MG63 (cell line): ENCODE data around the gene WIF1. TPM values are rescaled to one million over a fixed set of nuclear protein-coding genes. Genes with fewer than 3 reads are reported as not detected.
A peak's percentile ranks its signal among the peaks of the same experiment; 100 is the strongest.

Experiments used
- DNase-seq: peaks from one replicate; pipeline ENCODE4 v3.0.0-alpha.2; 2020
- H3K27me3 ChIP-seq: fragments of 250-450 bp; sonication (Bioruptor Pico); 2 replicates; pipeline ENCODE4 v1.5.1; 2020; ENCODE audit warnings: mild to moderate bottlenecking, moderate library complexity
- H3K36me3 ChIP-seq: fragments of 250-450 bp; sonication (Bioruptor Pico); 2 replicates; pipeline ENCODE4 v1.5.1; 2020; ENCODE audit warnings: mild to moderate bottlenecking, moderate library complexity
- H3K4me3 ChIP-seq: fragments of 250-450 bp; sonication (Bioruptor Pico); 2 replicates; pipeline ENCODE4 v1.5.1; 2020; ENCODE audit warnings: mild to moderate bottlenecking, moderate library complexity
- H3K9me3 ChIP-seq: fragments of 250-450 bp; sonication (Bioruptor Pico); 2 replicates; pipeline ENCODE4 v1.5.1; 2020; ENCODE audit warnings: mild to moderate bottlenecking, moderate library complexity
- total RNA-seq: library from RNA; depleted of rRNA; stranded (reverse); fragments of >200 nt; shearing (Covaris generic); gene quantifications from 2 replicates; pipeline ENCODE4 v1.2.3, GENCODE V29; 2014; ENCODE audit warnings: low replicate concordance

WIF1 gene
- total RNA-seq, 1 experiment from 2014 or later: 0.23 TPM

GRCh38 chr12:65133879-65134278, 12.8 kb upstream of the WIF1 start:
- no peak for DNase-seq
- no peaks in the 10 kb centered on the region for H3K36me3 ChIP-seq
- H3K4me3 ChIP-seq: no peak overlapping the region
- H3K27me3 ChIP-seq: peaks cover 17% of the 10 kb centered on the region
- peaks cover 6% of the 10 kb centered on the region; the same call in 1 of the 2 replicates for H3K9me3 ChIP-seq

- DNase-seq: no peak
- H3K36me3 ChIP-seq: no peaks in the 10 kb centered on the region
- no peaks in the 10 kb centered on the region for H3K9me3 ChIP-seq
- peaks cover 24% of the 10 kb centered on the region for H3K27me3 ChIP-seq
- H3K4me3 ChIP-seq: no peak overlapping the region
Observed at GRCh38 chr12:65126482-65126881, 5.4 kb upstream of the WIF1 start.

GRCh38 chr12:65125975-65126374, 4.9 kb upstream of the WIF1 start:
- no peaks in the 10 kb centered on the region for H3K9me3 ChIP-seq
- peaks cover 23% of the 10 kb centered on the region for H3K27me3 ChIP-seq
- H3K36me3 ChIP-seq: no peaks in the 10 kb centered on the region
- no peak for DNase-seq
- no peak overlapping the region for H3K4me3 ChIP-seq

GRCh38 chr12:65125247-65125646, 4.1 kb upstream of the WIF1 start:
- no peaks in the 10 kb centered on the region for H3K9me3 ChIP-seq
- peaks cover 28% of the 10 kb centered on the region for H3K27me3 ChIP-seq
- DNase-seq: no peak
- H3K36me3 ChIP-seq: no peaks in the 10 kb centered on the region
- no peak overlapping the region for H3K4me3 ChIP-seq

- Histone ChIP-seq H3K4me3 (no peak overlapping the region), H3K27me3 (peaks cover 28% of the 10 kb centered on the region), H3K36me3 (no peaks in the 10 kb centered on the region), H3K9me3 (no peaks in the 10 kb centered on the region)
- no peak for DNase-seq
Observed at GRCh38 chr12:65123435-65124063, 2.4 kb upstream of the WIF1 start.

GRCh38 chr12:65122703-65123102, 1.6 kb upstream of the WIF1 start:
- Histone ChIP-seq H3K9me3 (no peaks in the 10 kb centered on the region), H3K27me3 (peaks cover 28% of the 10 kb centered on the region), H3K36me3 (no peaks in the 10 kb centered on the region), H3K4me3 (no peak overlapping the region)
- DNase-seq: no peak

- Histone ChIP-seq H3K9me3 (no peaks in the 10 kb centered on the region), H3K27me3 (peaks cover 26% of the 10 kb centered on the region), H3K4me3 (no peak overlapping the region), H3K36me3 (no peaks in the 10 kb centered on the region)
- DNase-seq: no peak
Observed at GRCh38 chr12:65121956-65122469, 908 bp upstream of the WIF1 start.

- peaks cover 21% of the 10 kb centered on the region for H3K27me3 ChIP-seq
- no peak for DNase-seq
- no peak overlapping the region for H3K4me3 ChIP-seq
- H3K36me3 ChIP-seq: no peaks in the 10 kb centered on the region
- no peaks in the 10 kb centered on the region for H3K9me3 ChIP-seq
Observed at GRCh38 chr12:65119063-65119462, 2.0 kb downstream of the WIF1 start.

- no peaks in the 10 kb centered on the region for H3K36me3 ChIP-seq
- H3K9me3 ChIP-seq: no peaks in the 10 kb centered on the region
- no peak overlapping the region for H3K4me3 ChIP-seq
- DNase-seq: no peak
- H3K27me3 ChIP-seq: no peaks in the 10 kb centered on the region
Observed at GRCh38 chr12:65113621-65114035, 7.5 kb downstream of the WIF1 start.

- Histone ChIP-seq H3K9me3 (no peaks in the 10 kb centered on the region), H3K27me3 (no peaks in the 10 kb centered on the region), H3K36me3 (no peaks in the 10 kb centered on the region), H3K4me3 (no peak overlapping the region)
- no peak for DNase-seq
Observed at GRCh38 chr12:65106948-65107347, 14.2 kb downstream of the WIF1 start.

- no peaks in the 10 kb centered on the region for H3K27me3 ChIP-seq
- H3K9me3 ChIP-seq: no peaks in the 10 kb centered on the region
- no peak overlapping the region for H3K4me3 ChIP-seq
- H3K36me3 ChIP-seq: no peaks in the 10 kb centered on the region
- DNase-seq: no peak
Observed at GRCh38 chr12:65100140-65100539, 21.0 kb downstream of the WIF1 start.

- H3K4me3 ChIP-seq: no peak overlapping the region
- no peak for DNase-seq
- H3K36me3 ChIP-seq: no peaks in the 10 kb centered on the region
- H3K9me3 ChIP-seq: no peaks in the 10 kb centered on the region
- H3K27me3 ChIP-seq: no peaks in the 10 kb centered on the region
Observed at GRCh38 chr12:65099182-65099581, 21.9 kb downstream of the WIF1 start.

- no peak overlapping the region for H3K4me3 ChIP-seq
- no peaks in the 10 kb centered on the region for H3K27me3 ChIP-seq
- DNase-seq: peak; percentile 67
- no peaks in the 10 kb centered on the region for H3K9me3 ChIP-seq
- no peaks in the 10 kb centered on the region for H3K36me3 ChIP-seq
Observed at GRCh38 chr12:65098364-65098763, 22.7 kb downstream of the WIF1 start.

GRCh38 chr12:65094722-65095121, 26.4 kb downstream of the WIF1 start:
- Histone ChIP-seq H3K36me3 (no peaks in the 10 kb centered on the region), H3K9me3 (no peaks in the 10 kb centered on the region), H3K27me3 (no peaks in the 10 kb centered on the region; the same call in 1 of the 2 replicates), H3K4me3 (no peak overlapping the region)
- DNase-seq: no peak

- H3K36me3 ChIP-seq: no peaks in the 10 kb centered on the region
- no peak overlapping the region for H3K4me3 ChIP-seq
- H3K9me3 ChIP-seq: no peaks in the 10 kb centered on the region
- no peak for DNase-seq
- H3K27me3 ChIP-seq: no peaks in the 10 kb centered on the region; the same call in 1 of the 2 replicates
Observed at GRCh38 chr12:65093606-65094005, 27.5 kb downstream of the WIF1 start.

GRCh38 chr12:65090461-65090860, 30.6 kb downstream of the WIF1 start:
- no peak for DNase-seq
- no peaks in the 10 kb centered on the region for H3K36me3 ChIP-seq
- no peak overlapping the region for H3K4me3 ChIP-seq
- H3K9me3 ChIP-seq: no peaks in the 10 kb centered on the region
- no peaks in the 10 kb centered on the region; the same call in 1 of the 2 replicates for H3K27me3 ChIP-seq

- Histone ChIP-seq H3K4me3 (no peak overlapping the region), H3K9me3 (no peaks in the 10 kb centered on the region), H3K36me3 (no peaks in the 10 kb centered on the region), H3K27me3 (no peaks in the 10 kb centered on the region; the same call in none of the 2 replicates)
- DNase-seq: no peak
Observed at GRCh38 chr12:65086236-65086635, 34.9 kb downstream of the WIF1 start.

GRCh38 chr12:65084579-65084978, 36.5 kb downstream of the WIF1 start:
- Histone ChIP-seq H3K9me3 (no peaks in the 10 kb centered on the region), H3K4me3 (no peak overlapping the region), H3K36me3 (no peaks in the 10 kb centered on the region), H3K27me3 (no peaks in the 10 kb centered on the region; the same call in none of the 2 replicates)
- no peak for DNase-seq
